GM12878 (cell line): ENCODE measurements around the gene ZFP14. TPM values are rescaled to one million over a fixed set of nuclear protein-coding genes. Genes with fewer than 3 reads are reported as not detected.

Experiments used
- ATAC-seq: fragments of 200-7000 bp; cut with Tn5 transposase; 3 replicates; pipeline ENCODE4 v1.9.1; 2020; ENCODE audit warnings: mild to moderate bottlenecking, moderate library complexity
- BruUV-seq: library from RNA; stranded (reverse); fragments of 400-500 nt; replicated peaks from 2 replicates; lab custom pipeline; 2021; lab: Mats Ljungman, UMichigan
- CTCF ChIA-PET: fragments of 300-600 bp; sonication (Branson Sonifier 250); formaldehyde crosslinking; extraction: SDS; loops from one replicate; lab custom pipeline; 2021; ENCODE audit warnings: inconsistent platforms; lab: Yijun Ruan, JAX
- POLR2A ChIA-PET: fragments of 350-600 bp; formaldehyde crosslinking; extraction: SDS; loops from one replicate; lab custom pipeline; 2021; ENCODE audit warnings: inconsistent platforms; lab: Charles Lee
- RAD21 ChIA-PET: fragments of 300-600 bp; sonication (Branson Sonifier 250); formaldehyde crosslinking; loops from one replicate; lab custom pipeline; 2023; ENCODE audit warnings: antibody characterized with exemption; ENCODE audit not compliant: unreplicated experiment; lab: Charles Lee
- SMC1A ChIA-PET: fragments of 300-600 bp; sonication (Branson Sonifier 250); formaldehyde crosslinking; loops from one replicate; lab custom pipeline; 2023; ENCODE audit not compliant: unreplicated experiment, uncharacterized antibody; lab: Charles Lee
- DNase-seq: peaks from one replicate; pipeline ENCODE4 v3.0.0-alpha.2; 2011; ENCODE audit warnings: low read depth, low spot score
- FAIRE-seq: peaks from 3 replicates; lab custom pipeline; 2011; peaks lifted over from hg19 to GRCh38; lab: Jason Lieb, UNC
- H2AFZ ChIP-seq: 2 replicates; pipeline ENCODE4 v1.6.0; 2011; ENCODE audit warnings: low read depth, low read length, control low read depth; ENCODE audit not compliant: control insufficient read depth
- H3K27ac ChIP-seq: 2 replicates; pipeline ENCODE4 v1.5.1; 2011; ENCODE audit warnings: control low read depth; ENCODE audit not compliant: control insufficient read depth, insufficient read depth
- H3K27me3 ChIP-seq, 2 experiments: replicated peaks in 1 of 2; 2 replicates each; pipeline versions ENCODE4 v1.6.0 to v1.6.1; 2011; ENCODE audit warnings: low read length in 1 of 2; ENCODE audit not compliant: control insufficient read depth in 2 of 2, insufficient read depth in 2 of 2
- H3K36me3 ChIP-seq, 2 experiments: 2 replicates each; pipeline ENCODE4 v1.5.1; 2011; ENCODE audit warnings: low read length in 1 of 2; ENCODE audit not compliant: control insufficient read depth in 2 of 2, insufficient read depth in 2 of 2
- H3K4me1 ChIP-seq: 2 replicates; pipeline ENCODE4 v1.6.1; 2011; ENCODE audit warnings: mild to moderate bottlenecking, low read length, moderate library complexity, mixed read lengths; ENCODE audit not compliant: control insufficient read depth, insufficient read depth
- H3K4me2 ChIP-seq: 2 replicates; pipeline ENCODE4 v1.6.0; 2011; ENCODE audit warnings: control low read depth; ENCODE audit not compliant: control insufficient read depth, insufficient read depth
- H3K4me3 ChIP-seq: fragments of 200-600 bp; sonication (generic); 2 replicates; pipeline ENCODE4 v1.5.1; 2016
- H3K79me2 ChIP-seq: 2 replicates; pipeline ENCODE4 v1.6.0; 2011; ENCODE audit warnings: low read length; ENCODE audit not compliant: control insufficient read depth, insufficient read depth
- H3K9ac ChIP-seq: 2 replicates; pipeline ENCODE4 v1.8.0; 2011; ENCODE audit warnings: low read length, control low read depth, mixed read lengths; ENCODE audit not compliant: control insufficient read depth, insufficient read depth
- H3K9me3 ChIP-seq: replicated peaks from 3 replicates; pipeline ENCODE4 v1.5.1; 2011; ENCODE audit warnings: mild to moderate bottlenecking, low read length; ENCODE audit not compliant: control insufficient read depth, insufficient read depth
- H4K20me1 ChIP-seq: 2 replicates; pipeline ENCODE4 v1.6.0; 2011; ENCODE audit not compliant: control insufficient read depth, insufficient read depth
- FOS ChIP-seq: IDR thresholded peaks from 3 replicates; pipeline ENCODE4 v1.6.1; 2011; ENCODE audit warnings: borderline replicate concordance; ENCODE audit not compliant: insufficient read length; ENCODE audit errors: extremely low read depth
- GABPA ChIP-seq: IDR thresholded peaks from 2 replicates; pipeline ENCODE4 v1.6.1; 2014; ENCODE audit warnings: antibody characterized with exemption, low read depth, mild to moderate bottlenecking, inconsistent platforms
- NFIC ChIP-seq: IDR thresholded peaks from 2 replicates; pipeline ENCODE4 v1.6.1; 2012; ENCODE audit warnings: low read depth, mild to moderate bottlenecking, inconsistent platforms, low read length, moderate library complexity
- NFYB ChIP-seq: IDR thresholded peaks from 2 replicates; pipeline ENCODE4 v1.6.1; 2011; ENCODE audit warnings: low read depth, mild to moderate bottlenecking, low read length, improper control_type of control experiment, moderate library complexity; ENCODE audit not compliant: insufficient read depth
- NR2C2 ChIP-seq: IDR thresholded peaks from 2 replicates; pipeline ENCODE4 v1.6.1; 2011; ENCODE audit warnings: borderline replicate concordance, low read depth; ENCODE audit not compliant: control insufficient read depth, insufficient read length
- RBBP5 ChIP-seq: fragments of 200-600 bp; sonication (generic); conservative IDR thresholded peaks from 2 replicates; pipeline ENCODE4 v1.6.1; 2016
- SP1 ChIP-seq: IDR thresholded peaks from one replicate; pipeline ENCODE4 v1.6.1; 2011; ENCODE audit warnings: low read depth, low read length
- TCF12 ChIP-seq: IDR thresholded peaks from 2 replicates; pipeline ENCODE4 v1.6.1; 2011; ENCODE audit warnings: low read depth, mild to moderate bottlenecking, low read length
- TCF3 ChIP-seq: IDR thresholded peaks from 2 replicates; pipeline ENCODE4 v1.6.1; 2012; ENCODE audit warnings: low read depth, mild to moderate bottlenecking, low read length, borderline replicate concordance; ENCODE audit not compliant: insufficient read depth
- WGBS: methylation state at CpG from one replicate; pipeline ENCODE4 v1.1.6; 2016; ENCODE audit warnings: low lambda C conversion rate; ENCODE audit not compliant: insufficient replicate concordance, insufficient coverage; ENCODE audit errors: missing lambda C conversion rate; 5-methylcytosine and 5-hydroxymethylcytosine counted together
- in situ Hi-C: fragments of 300-500 bp; cut with MboI; formaldehyde crosslinking; loops from 9 replicates; pipeline ENCODE4 v1.14.3; 2018; ENCODE audit warnings: mixed read lengths
- intact Hi-C: fragments of 100-400 bp; cut with micrococcal nuclease; formaldehyde crosslinking; loops from one replicate; pipeline ENCODE4 v1.14.2; 2022; ENCODE audit not compliant: unreplicated experiment
- polyA plus RNA-seq, 11 experiments: library from polyadenylated mRNA; depleted of rRNA in 4 of 11; unstranded in 6 of 11; stranded (reverse) in 5 of 11; fragments of >200 nt; fragmentation: Nextera tagmentation in 4 of 11; fragmentation: Illumina TruSeq in 1 of 11; extraction: Ambion mirVana in 4 of 11; extraction: Trizol in 1 of 11; gene quantifications; 1 replicate in 1 of 11; 2 replicates in 10 of 11; pipeline versions ENCODE4 v1.2.1 to v1.2.3, GENCODE V29; 2011 to 2016; ENCODE audit warnings: inconsistent platforms in 2 of 11, missing spikeins in 2 of 11, low read depth in 1 of 11
- total RNA-seq, 4 experiments: library from RNA; depleted of rRNA in 3 of 4; stranded (reverse); fragments of >200 nt in 3 of 4; fragmentation: Illumina TruSeq in 1 of 4; extraction: Trizol in 1 of 4; gene quantifications; 2 replicates each; pipeline versions ENCODE4 v1.2.1 to v1.2.3, GENCODE V29; 2013 to 2021
- TF ChIP-seq, protein P1 (sequence below): fragments of 450-650 bp; IDR thresholded peaks from 2 replicates; pipeline ENCODE4 v1.6.1; 2017; ENCODE audit warnings: mild to moderate bottlenecking, moderate library complexity
- TF ChIP-seq, protein P2 (sequence below): fragments of 450-650 bp; IDR thresholded peaks from 2 replicates; pipeline ENCODE4 v1.6.1; 2014; ENCODE audit warnings: mild to moderate bottlenecking
- TF ChIP-seq, protein P3 (sequence below): fragments of 450-650 bp; IDR thresholded peaks from 2 replicates; pipeline ENCODE4 v1.6.1; 2016; ENCODE audit warnings: mild to moderate bottlenecking, moderate library complexity, borderline replicate concordance
- TF ChIP-seq, protein P4 (sequence below): IDR thresholded peaks from 2 replicates; pipeline ENCODE4 v1.6.1; 2012; ENCODE audit warnings: low read depth, low read length, improper control_type of control experiment

The ZFP14 gene
- total and polyA plus RNA-seq, 10 of the 15 experiments (the other 5 are each of a cell fraction or from before 2014, with no cell fraction given) = 0.61 to 2.6 (median 0.83) TPM

DNA sequence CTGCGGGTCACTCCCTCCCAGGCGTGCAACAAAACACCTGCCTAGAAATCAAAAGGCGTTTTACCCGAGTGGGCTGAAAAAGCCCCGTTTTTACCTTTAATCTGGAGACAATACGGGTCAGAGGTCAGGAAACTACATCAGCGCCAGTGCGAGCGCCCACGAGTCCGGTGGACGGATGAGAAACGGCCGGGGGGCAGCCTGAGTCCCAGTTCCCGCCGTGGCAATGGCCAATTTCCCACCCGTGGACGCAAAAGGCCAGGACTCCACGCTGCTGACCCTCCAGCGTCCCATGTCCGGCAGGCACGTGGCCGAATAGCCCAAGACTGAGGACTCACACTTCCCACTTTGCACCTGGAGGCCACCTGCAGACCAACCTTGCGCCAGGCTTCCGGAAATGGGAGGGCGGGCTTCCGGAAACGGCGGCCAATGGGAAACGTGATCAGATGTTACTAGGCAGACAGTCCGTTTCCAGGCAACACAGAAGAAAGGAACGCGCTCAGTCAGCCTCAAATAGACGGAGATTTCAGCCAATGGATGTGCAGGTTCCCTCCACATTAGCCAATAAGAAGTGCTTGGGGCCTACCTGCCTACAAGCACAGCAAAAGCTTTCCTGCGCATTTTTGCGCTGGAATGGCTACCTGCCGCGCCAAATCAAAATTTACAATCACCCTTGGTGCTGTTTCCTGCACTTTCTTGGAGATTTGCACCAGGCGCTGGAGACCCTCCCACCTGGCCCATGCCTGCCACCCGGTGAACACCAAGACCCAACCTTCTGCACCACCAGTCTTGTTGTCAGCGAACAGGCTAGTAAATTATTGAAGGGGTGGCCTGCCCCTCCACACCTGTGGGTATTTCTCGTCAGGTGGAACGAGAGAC lies 47.4 kb downstream of the ZFP14 start:
- no peaks in the 10 kb centered on the region for H3K4me1 ChIP-seq
- no peaks in the 10 kb centered on the region for H4K20me1 ChIP-seq
- peaks cover 5% of the 10 kb centered on the region; the same call in 2 of the 3 replicates for H3K9me3 ChIP-seq
- H3K4me2 ChIP-seq = peak overlapping the region; percentile 71
- ChIA-PET SMC1A (no interaction called here), RAD21 (no interaction called here), POLR2A (no interaction called here), CTCF (no interaction called here)
- no peak overlapping the region for H3K9ac ChIP-seq
- 2% methylated on average over 41 of the region's 43 CpGs for WGBS
- FAIRE-seq = peak; percentile 78
- H3K27me3 ChIP-seq = no peaks in the 10 kb centered on the region
- DNase-seq = peak; percentile 69
- in situ Hi-C loops = no loop called here
- ATAC-seq = peak; percentile 65
- H3K4me3 ChIP-seq = peak overlapping the region; percentile 62
- no TSS peak for BruUV-seq
- H2AFZ ChIP-seq = peak overlapping the region; percentile 82
- no peaks in the 10 kb centered on the region for H3K36me3 ChIP-seq
- no peaks in the 10 kb centered on the region for H3K79me2 ChIP-seq
- H3K27ac ChIP-seq = no peak overlapping the region
- intact Hi-C loops = no loop called here
- TF ChIP-seq, protein P1, sequence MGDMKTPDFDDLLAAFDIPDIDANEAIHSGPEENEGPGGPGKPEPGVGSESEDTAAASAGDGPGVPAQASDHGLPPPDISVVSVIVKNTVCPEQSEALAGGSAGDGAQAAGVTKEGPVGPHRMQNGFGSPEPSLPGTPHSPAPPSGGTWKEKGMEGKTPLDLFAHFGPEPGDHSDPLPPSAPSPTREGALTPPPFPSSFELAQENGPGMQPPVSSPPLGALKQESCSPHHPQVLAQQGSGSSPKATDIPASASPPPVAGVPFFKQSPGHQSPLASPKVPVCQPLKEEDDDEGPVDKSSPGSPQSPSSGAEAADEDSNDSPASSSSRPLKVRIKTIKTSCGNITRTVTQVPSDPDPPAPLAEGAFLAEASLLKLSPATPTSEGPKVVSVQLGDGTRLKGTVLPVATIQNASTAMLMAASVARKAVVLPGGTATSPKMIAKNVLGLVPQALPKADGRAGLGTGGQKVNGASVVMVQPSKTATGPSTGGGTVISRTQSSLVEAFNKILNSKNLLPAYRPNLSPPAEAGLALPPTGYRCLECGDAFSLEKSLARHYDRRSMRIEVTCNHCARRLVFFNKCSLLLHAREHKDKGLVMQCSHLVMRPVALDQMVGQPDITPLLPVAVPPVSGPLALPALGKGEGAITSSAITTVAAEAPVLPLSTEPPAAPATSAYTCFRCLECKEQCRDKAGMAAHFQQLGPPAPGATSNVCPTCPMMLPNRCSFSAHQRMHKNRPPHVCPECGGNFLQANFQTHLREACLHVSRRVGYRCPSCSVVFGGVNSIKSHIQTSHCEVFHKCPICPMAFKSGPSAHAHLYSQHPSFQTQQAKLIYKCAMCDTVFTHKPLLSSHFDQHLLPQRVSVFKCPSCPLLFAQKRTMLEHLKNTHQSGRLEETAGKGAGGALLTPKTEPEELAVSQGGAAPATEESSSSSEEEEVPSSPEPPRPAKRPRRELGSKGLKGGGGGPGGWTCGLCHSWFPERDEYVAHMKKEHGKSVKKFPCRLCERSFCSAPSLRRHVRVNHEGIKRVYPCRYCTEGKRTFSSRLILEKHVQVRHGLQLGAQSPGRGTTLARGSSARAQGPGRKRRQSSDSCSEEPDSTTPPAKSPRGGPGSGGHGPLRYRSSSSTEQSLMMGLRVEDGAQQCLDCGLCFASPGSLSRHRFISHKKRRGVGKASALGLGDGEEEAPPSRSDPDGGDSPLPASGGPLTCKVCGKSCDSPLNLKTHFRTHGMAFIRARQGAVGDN = peak; percentile 47; the same call in 1 of the 2 replicates
- peak; percentile 85 for TF ChIP-seq NFYB
- TF ChIP-seq TCF12 = 0 out of 2 replicates have a peak, but pooled peaks have one; percentile 47
- TF ChIP-seq, protein P2, sequence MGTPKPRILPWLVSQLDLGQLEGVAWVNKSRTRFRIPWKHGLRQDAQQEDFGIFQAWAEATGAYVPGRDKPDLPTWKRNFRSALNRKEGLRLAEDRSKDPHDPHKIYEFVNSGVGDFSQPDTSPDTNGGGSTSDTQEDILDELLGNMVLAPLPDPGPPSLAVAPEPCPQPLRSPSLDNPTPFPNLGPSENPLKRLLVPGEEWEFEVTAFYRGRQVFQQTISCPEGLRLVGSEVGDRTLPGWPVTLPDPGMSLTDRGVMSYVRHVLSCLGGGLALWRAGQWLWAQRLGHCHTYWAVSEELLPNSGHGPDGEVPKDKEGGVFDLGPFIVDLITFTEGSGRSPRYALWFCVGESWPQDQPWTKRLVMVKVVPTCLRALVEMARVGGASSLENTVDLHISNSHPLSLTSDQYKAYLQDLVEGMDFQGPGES = no peak; the same call in 1 of the 2 replicates
- TF ChIP-seq, protein P3, sequence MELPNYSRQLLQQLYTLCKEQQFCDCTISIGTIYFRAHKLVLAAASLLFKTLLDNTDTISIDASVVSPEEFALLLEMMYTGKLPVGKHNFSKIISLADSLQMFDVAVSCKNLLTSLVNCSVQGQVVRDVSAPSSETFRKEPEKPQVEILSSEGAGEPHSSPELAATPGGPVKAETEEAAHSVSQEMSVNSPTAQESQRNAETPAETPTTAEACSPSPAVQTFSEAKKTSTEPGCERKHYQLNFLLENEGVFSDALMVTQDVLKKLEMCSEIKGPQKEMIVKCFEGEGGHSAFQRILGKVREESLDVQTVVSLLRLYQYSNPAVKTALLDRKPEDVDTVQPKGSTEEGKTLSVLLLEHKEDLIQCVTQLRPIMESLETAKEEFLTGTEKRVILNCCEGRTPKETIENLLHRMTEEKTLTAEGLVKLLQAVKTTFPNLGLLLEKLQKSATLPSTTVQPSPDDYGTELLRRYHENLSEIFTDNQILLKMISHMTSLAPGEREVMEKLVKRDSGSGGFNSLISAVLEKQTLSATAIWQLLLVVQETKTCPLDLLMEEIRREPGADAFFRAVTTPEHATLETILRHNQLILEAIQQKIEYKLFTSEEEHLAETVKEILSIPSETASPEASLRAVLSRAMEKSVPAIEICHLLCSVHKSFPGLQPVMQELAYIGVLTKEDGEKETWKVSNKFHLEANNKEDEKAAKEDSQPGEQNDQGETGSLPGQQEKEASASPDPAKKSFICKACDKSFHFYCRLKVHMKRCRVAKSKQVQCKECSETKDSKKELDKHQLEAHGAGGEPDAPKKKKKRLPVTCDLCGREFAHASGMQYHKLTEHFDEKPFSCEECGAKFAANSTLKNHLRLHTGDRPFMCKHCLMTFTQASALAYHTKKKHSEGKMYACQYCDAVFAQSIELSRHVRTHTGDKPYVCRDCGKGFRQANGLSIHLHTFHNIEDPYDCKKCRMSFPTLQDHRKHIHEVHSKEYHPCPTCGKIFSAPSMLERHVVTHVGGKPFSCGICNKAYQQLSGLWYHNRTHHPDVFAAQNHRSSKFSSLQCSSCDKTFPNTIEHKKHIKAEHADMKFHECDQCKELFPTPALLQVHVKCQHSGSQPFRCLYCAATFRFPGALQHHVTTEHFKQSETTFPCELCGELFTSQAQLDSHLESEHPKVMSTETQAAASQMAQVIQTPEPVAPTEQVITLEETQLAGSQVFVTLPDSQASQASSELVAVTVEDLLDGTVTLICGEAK = peak; percentile 85
- TF ChIP-seq TCF3 = 0 out of 2 replicates have a peak, but pooled peaks have one; percentile 21
- peak; percentile 52 for TF ChIP-seq FOS
- no peak for TF ChIP-seq RBBP5
- TF ChIP-seq NR2C2 = no peak
- TF ChIP-seq NFIC = no peak
- TF ChIP-seq, protein P4, sequence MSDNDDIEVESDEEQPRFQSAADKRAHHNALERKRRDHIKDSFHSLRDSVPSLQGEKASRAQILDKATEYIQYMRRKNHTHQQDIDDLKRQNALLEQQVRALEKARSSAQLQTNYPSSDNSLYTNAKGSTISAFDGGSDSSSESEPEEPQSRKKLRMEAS = peak; percentile 85
- TF ChIP-seq SP1 = peak; percentile 86
- TF ChIP-seq GABPA = peak; percentile 88
